NOMO-1 (cell line): Measurements from ENCODE around the gene LCE7A.

Experiments used
- DNase-seq, 2 experiments: peaks; one replicate each; lab custom pipeline; 2025; ENCODE audit not compliant: unreplicated experiment in 2 of 2; lab: John Stamatoyannopoulos, UW

LCE7A gene

DNA sequence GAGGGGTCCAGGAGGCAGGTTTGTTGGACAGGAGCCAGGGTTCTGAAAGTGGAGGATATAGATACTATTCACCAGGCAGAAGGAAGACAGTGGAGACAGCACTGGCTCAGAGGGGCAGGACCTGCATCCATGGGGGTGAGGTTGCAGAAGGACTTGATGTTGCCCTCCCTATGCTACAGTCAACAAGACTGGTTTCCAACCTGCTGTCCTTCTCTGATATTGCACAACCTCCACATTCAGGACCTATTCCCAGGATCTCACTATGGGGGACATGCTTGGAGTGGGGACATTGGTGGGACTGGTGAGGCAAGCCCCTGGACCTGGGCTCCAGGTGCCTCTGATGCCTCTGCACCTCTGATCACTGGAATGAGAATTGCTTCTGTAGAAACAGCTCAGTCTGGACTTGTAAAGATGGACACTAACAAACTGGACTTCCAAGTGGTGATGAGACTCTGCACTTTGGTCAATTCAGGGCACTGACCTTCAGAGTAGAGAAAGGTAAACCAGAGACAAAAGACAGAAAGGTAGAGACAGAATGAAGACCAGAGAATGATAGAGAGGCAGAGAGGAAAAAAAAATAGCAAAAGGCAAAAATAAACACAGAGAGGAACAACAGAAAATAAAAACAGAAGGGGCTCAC is 19.9 kb downstream of the LCE7A start:
- no peak for DNase-seq

DNA sequence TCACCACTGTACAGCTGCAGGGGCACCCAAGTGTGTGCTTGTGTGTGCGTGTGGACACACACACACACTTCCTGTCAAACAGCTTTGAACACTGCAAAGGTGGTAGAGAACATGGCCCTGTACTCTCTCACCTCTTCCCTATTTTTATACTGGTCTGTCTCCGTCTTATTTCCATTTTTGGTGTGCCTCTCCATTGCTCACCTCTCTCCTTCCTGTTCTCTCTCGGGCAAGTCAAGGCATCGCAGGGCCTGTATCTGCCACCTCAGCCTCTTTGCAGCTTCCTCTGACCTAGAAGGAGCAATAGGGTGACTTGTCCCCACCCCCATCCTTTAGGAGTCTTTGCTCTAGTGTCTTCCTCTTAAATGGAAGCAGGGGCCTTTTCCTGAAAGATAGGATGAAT is 20.5 kb downstream of the LCE7A start:
- DNase-seq: no peak

DNA sequence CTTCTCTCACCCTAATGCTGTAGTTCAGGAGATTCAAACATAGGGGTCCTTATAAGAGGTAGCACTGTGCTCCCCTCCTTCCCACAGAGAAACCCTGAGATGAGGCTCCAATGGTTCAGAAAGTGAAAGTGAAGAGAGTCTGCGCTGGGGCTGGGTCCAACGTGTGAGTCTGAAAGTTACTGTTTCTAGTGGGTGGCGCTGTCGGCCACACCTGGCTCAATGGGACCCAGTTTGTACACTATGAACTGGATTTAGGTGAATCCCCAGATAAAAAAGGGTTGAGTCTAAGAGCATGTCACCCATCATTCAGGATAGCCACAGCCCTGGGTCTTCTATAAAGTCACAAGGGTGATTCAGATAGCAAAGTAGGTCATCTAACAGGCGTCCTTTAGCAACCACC is 21.1 kb downstream of the LCE7A start:
- no peak for DNase-seq

DNA sequence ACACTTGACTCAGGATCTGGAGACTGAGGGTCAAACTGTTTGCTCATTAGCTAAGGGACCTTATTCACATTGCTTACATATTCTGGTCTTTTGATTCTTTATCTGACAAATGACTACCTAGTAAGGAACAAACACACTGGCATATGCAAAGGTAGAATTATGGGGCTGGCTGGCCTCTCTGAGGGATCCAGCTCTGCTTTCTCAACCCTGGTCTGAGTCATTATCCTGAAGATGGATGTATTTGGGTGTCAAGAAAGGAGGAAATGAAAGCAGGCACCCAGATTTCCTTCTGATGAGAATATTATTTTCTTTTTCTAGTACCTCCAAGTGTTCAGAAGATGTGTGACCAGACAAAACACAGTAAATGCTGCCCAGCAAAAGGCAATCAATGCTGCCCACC is 24.3 kb downstream of the LCE7A start:
- peak in 1 of 2 experiments; percentile 50 for DNase-seq

DNA sequence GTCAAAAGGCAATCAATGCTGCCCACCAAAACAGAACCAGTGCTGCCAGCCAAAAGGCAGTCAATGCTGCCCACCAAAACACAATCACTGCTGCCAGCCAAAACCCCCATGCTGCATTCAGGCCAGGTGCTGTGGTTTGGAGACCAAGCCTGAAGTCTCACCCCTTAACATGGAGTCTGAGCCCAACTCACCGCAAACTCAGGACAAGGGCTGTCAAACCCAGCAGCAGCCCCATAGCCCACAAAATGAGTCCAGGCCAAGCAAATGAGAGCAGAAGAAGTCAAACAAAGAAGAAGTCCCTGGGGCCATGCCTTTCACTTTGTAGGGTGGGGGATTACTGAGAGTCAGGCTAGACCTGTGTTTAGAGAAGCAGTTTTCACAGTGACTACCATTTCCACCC is 24.7 kb downstream of the LCE7A start:
- no peak for DNase-seq

DNA sequence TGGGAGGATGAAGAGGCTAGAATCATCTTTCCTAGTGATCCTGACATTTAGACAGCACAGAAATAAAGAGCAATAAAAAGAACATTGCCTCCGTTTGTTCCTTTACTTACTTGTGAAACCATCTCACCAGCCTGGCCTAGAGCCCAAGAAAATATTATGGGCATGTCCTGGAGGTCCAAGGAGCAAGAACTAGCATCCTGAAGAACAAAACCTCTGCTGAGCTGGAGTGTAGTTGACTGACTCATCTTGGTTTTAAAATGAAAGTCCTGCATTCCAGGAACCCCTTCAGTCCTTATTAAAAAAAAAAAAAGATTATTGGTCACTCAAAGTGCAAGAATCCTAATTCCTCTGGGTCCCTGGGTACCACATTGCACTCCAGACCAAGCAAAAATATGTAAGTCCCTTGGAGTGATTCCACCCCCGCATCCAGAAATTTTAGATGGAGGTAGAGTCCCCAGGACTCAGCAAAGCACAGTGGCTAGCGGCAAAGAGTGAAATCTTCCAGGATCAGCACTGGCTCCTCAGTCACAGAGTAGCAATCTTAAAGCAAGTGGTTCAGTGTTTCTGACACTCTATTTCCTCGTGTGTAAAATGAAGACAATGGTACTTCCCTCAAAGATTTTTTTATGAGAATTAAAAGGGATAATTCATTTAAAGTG is 25.3 kb downstream of the LCE7A start:
- DNase-seq: no peak

DNA sequence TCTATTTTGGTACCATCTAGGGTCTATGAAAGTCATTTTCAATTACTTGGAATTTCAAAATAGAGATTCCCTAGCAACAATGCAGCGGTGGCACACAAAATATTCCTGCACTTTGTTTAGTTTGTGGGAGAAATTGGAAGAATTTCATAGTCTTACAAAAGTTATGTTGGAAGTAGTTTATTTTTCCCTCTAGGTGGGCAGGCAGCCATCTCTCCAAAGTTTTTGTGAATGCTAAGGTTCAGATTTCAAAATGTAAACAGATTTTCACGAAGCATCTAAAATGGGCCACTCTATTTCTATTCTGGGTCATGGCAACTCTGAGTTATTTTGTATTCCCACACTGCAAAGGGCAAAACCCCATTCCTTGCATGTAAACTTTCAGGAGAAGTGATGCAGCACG is 26.3 kb downstream of the LCE7A start:
- no peak for DNase-seq

DNA sequence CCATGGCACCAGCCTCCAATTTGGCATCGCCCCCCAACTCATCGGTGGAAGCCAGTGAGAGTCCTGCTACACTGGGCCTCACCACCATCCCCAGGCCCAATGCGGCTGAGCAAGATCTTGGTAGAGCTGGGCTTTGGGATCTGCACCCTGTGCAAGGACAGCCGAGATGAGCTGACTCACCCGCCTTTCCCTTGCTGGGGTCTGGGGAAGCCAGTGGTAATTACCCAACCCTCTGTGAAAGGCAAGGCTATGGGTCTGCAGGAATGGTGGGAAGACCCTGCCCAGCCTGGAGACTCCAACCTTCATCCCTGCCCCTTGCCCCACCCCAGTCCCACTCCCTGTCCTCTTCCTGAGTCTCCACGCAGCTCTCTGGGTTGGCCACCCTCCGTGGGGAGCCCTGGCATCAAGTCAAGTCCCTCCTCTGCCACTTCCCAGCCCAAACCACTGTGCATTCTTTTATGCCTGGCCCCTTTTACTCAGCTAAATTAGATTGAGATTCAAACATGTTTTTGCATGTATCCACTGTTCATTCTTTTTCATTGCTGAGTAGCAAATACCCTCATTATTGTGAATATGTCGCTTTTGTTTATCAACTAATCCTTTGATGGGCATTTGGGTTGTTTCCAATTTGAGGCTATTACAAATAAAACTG is 27.1 kb downstream of the LCE7A start:
- no peak for DNase-seq

DNA sequence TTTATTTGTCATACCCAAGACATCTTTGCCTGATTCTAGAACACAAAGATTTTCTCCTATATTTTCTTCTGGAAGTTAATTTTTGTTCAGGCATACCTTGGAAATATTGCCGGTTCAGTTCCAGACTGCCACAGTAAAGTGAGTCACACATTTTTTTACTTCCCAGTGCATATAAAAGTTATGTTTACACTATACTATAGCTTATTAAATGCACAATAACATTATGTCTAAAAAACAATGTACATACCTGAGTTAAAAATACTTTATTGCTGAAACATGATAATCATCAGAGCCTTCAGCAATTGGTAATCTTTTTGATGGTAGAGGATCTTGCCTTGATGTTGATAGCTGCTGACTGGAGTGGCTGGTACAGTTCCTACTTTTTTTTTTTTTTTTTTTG is 28.3 kb downstream of the LCE7A start:
- no peak for DNase-seq

DNA sequence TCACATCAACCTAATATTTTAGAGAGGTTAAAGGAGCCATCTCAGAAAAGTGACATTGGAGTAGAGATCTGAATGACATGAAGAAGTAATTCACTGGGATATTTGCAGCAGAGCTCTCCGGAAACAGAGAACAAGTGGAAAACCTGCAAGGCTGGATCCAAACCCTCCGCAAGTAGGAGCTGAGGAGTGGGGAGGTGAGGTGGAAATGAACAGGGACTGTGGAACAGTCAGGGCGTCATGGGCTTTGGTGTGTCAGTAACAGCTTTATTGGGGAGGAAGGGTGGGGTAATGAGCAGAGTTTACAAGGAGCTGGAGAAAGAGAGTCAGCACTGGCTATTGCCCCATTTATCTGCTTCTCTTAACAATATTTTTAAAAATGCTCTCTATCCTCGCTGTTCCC is 39.2 kb downstream of the LCE7A start:
- DNase-seq: no peak

DNA sequence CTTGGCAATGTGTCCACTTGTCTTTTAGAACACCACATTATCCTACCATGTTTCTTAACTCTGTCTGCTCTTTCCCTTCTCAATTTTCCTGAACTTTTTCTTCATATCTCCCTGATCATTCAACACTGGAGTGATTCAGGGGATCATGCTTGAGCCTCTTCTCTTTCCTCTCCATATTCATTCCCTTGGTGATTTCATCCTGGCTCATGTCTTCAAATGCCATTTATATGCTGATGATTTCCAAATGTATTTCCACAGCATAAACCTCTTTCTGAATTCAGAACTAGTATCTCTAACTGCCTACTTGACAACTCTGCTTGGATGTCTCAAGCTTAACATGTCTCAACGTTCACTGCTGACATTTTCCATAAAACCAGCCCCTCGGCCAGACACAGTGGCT is 40.1 kb downstream of the LCE7A start:
- no peak for DNase-seq

DNA sequence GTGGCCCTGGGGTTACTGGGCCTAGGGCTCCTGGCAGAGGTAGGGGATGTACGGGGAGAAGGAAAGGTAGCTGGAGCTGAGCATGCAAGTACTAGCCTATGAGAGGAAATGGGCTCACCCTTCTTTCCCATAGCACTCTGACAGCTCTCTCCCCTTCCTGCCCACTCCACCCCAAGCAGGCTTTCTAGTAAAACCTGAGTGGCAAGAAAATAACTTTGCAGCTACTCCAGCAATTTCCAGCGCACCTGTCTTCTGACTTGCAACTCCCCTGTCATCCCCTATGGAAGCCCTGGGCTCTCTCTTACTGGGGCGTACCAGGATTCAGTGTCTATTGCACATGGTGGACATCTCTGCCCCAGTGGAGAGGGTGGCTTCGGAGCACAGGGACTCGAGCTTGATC is 41.8 kb downstream of the LCE7A start:
- no peak for DNase-seq

DNA sequence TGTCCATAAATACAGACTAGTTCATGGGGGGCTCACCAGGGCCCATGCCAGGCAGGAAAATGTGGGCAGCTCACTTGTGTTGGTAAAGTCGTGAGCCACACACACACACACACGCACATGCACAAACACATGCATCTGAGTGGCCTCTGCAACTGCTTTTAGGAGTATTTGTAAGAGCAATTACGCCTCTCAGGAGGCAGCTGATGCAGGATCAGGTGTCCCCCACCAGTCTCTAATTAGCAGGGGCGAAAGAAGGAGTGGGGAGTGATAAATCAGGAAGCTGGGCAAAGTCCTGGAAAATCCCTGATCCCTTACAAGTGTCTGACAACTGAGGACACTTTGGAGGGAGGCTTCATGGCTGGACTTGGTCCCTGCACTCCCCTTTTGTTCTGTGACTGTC is 42.8 kb downstream of the LCE7A start:
- no peak for DNase-seq

DNA sequence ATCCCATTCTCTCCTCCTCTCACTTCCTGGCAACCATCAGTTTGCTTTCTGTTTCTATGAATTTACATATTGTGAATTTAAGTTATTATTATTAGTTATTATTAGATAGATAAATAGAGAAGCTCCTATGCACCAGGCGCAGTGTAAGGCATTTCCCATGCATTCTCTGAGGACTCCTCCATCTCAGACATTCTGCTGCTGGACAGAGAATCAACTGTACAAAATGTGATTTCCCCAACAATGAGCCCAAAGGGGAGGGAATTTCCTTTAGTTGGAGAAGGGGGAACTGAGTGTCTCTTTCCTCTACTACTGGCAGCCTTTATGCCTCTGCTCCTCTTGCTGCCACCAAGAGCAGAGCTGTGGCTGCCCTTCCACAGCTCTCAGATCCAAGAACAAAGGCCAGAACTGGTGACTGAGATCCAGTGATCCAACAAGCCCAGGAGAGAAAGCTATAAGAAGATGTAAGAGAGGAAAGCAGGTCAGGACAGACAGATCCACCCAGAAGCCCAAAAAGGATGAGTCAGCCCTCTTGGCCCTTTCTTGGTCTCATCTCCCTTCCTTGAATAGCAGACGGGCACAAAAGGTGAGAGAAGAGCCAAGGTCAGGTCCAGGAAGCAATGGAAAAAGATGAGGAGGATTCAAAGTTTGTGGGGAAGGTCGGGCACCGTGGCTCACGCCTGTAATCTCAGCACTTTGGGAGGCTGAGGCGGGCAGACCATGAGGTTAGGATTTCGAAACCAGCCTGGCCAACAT is 45.1 kb downstream of the LCE7A start:
- no peak for DNase-seq

DNA sequence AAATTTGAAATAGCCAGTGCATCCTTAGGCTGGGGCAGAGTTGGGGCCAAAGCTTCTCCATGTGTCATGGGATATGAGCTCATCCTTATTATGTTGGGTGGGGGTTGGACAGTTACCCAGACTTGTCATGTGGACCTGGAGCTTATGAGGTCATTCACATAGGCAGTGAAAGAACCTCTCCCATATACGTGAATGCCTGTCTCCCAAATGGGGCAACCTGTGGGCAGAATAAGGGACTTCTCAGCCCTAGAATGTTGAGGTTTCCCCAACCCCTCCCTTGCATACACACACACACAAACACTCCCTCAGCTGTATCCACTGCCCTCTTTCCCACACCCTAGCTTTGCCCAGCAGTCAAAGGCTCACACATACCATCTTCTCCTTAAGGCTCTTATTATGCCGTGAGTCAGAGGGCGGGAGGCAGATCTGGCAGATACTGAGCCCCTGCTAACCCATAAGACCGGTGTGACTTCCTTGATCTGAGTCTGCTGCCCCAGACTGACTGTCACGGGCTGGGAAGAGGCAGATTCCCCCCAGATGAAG is 46.3 kb downstream of the LCE7A start:
- no peak for DNase-seq

DNA sequence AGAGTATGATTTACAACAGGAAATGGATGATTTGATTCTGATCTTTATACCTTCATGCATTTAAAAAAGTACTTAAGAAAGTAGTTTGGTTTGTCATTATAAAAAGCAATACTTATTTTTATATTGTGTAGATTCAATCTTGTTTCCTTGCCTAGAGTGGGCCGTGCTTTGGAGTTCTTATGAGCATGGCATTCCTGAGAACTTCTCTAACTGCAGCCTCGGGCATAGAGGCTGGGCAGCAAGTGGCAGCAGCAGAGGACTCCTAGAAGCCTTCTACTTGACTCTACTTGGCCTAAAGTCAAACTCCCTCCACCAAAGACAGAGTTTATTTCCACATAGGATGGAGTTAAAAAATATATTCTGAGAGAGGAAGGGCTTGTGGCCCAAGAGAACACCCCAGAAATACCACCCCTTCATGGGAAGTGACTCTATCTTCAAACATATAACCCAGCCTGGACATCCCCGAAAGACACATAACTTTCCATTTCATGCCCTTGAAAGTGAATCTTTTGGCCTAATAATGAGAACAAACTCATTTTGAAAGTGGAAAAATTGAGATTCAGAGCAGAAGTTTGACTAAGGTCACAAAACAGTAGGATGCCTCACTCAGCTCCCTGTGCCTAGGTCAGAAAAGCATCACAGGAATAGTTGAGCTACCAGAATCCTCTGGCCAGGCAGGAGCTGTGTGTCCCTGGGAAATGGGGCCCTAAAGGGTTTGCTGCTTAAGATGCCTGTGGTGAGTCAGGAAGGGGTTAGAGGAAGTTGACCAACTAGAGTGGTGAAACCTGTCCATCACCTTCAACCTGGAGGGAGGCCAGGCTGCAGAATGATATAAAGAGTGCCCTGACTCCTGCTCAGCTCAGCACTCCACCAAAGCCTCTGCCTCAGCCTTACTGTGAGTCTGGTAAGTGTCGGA is 48.1 kb downstream of the LCE7A start, which contains the start of gene IVL:
IVL (plus strand) TSS at position 861 of the 916 bp plus-strand sequence. CDS start 1,252 bp downstream, outside the sequence.
- DNase-seq: no peak

DNA sequence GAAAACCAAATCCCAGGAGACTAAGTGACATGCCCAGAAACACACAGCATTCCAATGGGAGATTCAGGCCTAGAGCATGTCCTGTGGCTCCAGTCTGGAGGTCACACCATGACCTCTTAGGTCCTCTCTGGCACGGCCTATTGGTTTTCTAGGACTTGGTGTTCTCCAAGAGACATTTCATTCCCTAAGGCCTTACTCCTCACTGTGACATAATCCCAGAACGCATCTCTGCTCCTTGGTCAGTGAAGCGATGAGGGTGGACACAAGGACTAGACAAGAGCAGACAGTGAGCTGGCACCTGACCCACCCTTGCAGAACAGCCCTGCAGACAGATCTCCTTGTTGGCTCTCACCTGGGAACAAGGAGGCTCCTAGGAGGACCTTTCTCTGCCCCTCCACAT is 49.4 kb downstream of the LCE7A start:
- no peak for DNase-seq
